HT-29 (cell line): ENCODE data around the gene SLC26A9. TPM values are rescaled to one million over a fixed set of nuclear protein-coding genes. Genes with fewer than 3 reads are reported as not detected.

Experiments
- DNase-seq: peaks from one replicate; pipeline ENCODE4 v3.0.0-alpha.2; 2015; ENCODE audit warnings: low spot score
- total RNA-seq: library from RNA; depleted of rRNA; stranded (reverse); fragments of >200 nt; shearing (Covaris generic); gene quantifications from 2 replicates; pipeline ENCODE4 v1.2.3, GENCODE V29; 2014

The SLC26A9 gene
- total RNA-seq, 1 experiment from 2014 or later, result 0.43 TPM

GRCh38 chr1:205973377-205974232 lies 30.3 kb upstream of the SLC26A9 start:
- no peak for DNase-seq

DNA sequence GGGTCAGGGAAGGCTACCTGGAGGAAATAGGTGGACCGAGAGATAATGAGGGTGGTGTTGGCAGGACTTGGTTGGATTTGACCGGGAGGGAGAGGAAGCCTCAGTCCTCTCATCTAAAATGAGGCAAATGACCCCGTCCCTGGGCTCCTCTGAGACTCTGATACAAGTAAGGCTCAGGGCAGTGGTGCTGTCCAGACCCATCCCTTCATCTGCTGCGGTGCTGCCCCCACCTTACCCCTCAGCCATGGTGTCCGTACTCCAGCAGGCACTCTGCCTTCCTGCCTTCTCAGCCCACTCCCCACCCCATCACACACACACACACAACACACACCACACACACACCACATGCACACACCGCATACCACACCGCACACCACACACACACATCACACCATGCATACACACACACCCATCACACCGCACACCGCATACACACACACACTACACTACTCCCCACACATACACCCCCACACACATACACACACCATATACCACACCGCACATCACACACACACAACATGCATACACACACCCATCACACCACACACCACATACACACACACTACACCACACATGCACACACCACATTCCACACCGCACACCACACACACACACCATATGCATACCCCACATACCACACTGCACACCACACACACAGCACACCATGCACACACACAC lies 29.4 kb upstream of the SLC26A9 start:
- no peak for DNase-seq

DNA sequence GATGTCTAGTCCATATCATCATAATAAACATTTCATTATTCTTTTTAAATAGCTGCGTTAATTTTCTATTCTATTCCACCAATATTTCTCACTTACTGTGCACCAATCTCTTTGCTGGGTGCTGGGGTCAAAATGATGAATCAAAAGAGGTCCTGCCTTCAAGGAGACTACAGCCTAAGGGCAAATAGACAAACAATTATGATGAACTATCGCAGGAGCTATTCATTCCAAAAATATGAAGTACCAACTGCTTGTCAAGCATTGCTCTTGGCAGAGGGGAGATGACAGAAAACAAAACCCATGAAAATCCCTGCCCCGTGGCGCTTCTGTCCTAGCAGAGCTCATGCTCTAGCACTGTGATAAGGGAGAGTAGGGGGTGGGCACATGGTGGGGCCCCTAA lies 28.8 kb upstream of the SLC26A9 start:
- DNase-seq, result no peak

DNA sequence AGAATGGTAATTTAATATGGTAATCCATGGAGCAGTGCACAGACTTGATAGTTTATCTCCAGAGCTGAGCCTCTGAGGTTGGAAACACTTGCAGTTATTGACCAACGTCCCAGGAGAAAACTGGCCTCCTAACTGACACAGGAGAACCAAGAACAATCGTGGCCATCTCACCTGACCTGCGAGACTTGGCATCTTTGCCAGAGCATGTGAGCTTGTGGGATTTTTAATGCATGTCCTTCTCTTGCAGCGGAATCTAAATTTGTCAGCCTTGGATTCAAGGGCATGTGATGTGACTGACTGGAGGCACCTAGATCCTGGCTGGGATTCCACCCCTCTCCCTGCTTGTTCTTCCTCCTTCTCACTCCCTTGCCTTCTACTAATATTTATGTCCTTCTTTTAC lies 27.8 kb upstream of the SLC26A9 start:
- no peak for DNase-seq

DNA sequence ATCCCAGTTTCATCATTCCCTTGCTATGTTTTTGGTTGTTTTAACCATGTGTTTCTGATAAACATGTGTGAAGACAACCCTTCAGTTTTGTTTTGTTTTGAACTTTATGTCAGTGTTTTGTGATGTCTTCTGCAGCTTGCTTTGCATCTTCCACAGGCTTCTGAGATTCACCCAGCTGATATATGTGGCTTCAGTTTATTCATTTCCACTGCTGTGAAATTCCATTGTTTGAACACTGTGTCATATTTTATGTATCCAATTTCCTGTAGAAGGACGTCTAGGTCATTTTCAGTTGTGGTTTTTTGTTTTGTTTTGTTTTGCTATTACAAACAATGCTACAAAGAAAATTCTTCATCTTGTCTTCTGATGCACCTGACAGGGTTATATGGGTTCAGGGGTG lies 27.2 kb upstream of the SLC26A9 start:
- DNase-seq, result no peak

DNA sequence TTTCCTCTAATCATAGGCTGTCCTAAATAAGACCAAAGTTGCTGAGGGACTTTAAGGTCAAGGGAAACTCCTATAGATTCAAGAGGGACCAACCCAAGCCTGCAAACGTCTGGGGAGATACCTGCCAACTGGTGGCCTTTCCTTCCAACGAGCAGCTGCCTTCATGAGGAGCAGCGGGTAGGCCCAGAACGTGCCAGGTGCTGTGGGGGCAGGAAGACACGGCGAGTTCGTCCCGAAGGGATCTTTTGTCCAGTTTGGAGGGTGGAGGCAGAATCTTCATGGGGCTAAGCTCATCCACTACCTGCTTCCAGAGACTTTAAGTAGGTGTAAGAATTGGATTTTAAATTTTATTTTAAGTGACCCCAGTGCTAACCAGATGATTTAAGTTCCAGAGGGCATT lies 26.0 kb upstream of the SLC26A9 start:
- DNase-seq, result no peak

- no peak for DNase-seq
Observed at GRCh38 chr1:205967554-205968335, 24.5 kb upstream of the SLC26A9 start.

GRCh38 chr1:205965036-205965884 lies 22.0 kb upstream of the SLC26A9 start:
- DNase-seq, result no peak

DNA sequence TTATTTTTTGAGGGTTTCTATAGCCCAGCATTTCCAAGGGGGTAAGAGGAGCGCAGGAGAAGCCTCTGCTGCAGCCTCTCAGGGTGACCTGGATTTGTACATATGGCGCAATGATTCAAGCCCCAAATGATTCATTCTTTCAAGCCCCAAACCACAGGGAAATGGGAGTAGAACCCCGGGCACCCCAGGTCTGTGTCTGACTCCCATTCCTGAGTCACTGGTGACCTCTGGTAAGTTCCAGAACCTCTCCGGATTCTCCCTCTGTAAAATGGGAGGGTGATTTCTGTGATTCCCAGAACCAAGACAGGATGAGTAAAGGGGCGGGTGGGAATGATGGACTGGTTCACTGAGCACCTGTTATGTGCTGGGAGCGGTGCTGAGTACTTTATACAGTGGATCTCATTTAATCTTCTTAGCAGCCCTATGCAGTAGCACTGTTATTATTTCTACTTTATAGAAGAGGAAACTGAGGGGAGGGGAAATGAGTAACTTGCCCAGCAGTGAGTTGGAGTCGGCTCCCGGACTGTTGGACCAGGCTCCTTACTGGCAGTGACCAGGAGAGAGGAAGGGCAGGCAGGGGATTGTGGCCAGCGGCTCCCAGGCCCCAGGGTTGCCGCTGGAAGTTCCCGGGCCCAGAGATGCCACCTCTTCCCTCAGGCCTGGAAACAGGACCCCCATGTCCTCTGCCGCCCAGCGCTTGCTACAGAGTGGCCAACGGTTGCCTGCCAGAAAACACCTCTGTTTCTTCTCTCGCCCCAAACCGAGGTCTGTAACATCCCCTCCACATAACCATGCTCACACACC lies 20.3 kb upstream of the SLC26A9 start:
- no peak for DNase-seq

GRCh38 chr1:205962821-205963221 lies 19.6 kb upstream of the SLC26A9 start:
- DNase-seq, result no peak

DNA sequence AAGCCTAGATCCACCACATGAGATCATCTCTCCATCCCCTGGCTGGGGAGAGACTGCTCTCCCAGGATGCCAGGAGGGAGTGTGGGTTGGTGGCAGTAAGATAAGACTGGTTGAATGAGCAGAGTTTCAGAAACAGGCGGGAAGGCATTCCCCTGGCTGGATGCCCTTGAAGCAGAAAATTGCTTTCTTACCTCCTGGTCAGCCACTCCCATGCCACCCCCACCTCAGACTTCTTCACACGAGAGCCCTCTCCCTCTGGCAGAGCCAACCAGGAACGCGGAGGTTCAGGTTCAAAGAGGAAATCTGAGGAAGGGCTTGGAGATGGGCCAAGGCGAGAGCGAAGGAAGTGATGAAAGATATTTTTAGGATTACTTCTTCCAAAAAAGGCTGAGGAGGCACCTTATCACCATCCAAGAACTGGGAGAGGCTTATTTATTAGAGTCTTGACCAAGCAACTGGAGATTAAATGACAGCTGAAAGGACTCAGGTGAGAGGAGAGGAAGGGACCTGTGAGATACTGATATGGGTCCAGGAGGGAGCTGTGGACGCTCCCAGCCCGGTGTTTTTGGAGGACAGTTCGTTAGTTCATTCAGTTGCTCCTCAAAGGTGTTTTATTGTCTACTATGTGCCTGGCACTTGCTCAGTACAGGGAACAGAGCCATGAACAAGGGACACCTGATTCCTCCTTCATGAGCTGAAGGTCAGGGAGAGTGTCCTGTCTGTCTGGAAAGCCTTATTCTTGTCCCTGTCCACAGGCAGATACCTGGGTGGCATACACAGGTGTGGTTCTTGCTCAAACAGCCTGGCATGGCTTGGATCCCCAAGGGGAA lies 18.9 kb upstream of the SLC26A9 start:
- DNase-seq, result no peak

- DNase-seq, result no peak
Observed at GRCh38 chr1:205961405-205961804, 18.1 kb upstream of the SLC26A9 start.

DNA sequence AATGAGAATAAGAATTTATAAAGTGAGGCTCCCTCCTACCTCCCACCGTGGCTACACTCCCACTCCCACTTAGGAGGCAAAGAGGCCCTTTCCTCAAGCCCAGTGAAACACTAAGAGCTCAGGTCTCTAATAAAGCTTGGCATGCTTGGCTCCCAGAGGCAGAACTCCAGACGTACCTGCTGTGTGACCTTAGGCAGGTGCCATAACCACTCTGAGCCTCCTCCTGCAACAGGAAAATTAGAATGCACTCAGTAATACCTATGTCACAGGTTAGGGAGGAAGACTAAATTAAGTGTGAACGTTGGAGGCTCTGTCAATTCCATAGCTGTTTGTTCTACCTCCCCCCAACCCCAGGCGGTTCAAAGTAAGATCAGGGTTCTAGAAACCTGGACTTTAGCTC lies 16.5 kb upstream of the SLC26A9 start:
- DNase-seq, result no peak

- no peak for DNase-seq
Observed at GRCh38 chr1:205955499-205955898, 12.2 kb upstream of the SLC26A9 start.

DNA sequence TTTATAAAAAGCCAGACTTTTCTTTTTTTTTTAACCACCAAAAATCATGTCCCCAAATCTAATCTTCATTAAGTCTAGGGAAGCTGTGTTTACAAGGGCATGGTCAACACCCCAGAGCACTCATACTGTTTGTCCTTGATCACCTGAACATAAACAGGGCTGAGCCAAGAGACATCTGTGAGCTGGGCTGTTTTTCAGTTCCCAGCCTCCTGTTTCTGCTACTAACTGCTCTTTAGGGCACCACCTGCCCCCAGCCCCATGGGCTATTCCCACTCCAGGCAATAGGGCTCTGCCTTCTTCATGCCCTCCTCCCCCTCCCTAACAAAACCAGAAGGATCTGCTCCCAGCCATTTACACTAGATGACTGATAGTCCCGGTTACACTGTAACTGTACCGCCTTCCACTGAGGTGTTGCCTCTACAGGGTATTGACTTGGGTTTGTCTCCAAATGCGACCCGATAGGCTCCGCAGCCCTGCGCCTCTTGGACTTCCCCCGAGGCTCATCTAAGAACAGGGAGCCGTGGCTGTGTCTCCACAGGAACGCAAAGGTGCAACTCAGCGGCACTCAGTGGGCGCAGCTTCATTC lies 11.7 kb upstream of the SLC26A9 start:
- DNase-seq, result no peak

DNA sequence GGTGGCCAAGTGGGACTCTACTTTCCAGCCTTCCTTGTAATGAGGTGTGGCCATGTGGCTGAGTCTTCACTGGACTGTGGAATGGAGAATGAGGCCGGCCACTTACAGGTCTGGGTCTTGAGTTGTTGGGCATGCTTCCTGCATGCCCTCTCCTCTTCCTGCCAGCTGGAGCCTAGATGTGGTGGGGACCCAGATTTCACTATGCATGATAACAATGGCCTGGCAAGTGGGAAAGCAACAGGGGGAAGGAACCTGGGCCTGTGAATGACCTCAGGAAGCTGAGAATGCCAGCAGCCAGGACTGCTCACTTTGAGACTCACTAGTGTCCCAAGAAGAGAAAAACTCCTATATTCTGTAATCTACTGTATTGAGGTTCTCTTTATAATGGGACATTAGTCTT lies 8.5 kb upstream of the SLC26A9 start:
- DNase-seq, result no peak

GRCh38 chr1:205950826-205951549 lies 7.7 kb upstream of the SLC26A9 start:
- DNase-seq, result no peak

DNA sequence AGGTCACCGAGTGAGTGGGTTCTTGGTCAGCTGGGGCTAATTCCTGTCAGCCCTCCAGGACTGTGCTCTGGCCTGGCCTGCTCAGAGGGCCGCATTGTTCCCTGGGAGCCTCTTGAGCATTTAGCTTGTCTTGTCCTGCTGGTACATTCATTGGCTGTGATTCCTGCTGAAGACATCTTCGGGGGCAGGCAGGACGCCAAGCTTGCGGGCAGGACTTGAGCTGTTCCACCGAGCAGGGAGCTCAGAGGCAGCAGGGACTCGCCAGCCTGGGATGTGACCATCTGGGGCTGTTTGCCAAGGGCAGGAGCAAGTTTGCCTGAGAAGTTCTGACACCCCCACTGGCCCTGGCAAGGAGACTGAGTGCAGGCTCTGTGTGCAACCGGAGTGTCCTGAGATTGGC lies 7.0 kb upstream of the SLC26A9 start:
- DNase-seq, result no peak

GRCh38 chr1:205949753-205950152 lies 6.5 kb upstream of the SLC26A9 start:
- no peak for DNase-seq
